ENCODE measurements around the gene HOXC5. TPM values are rescaled to one million over a fixed set of nuclear protein-coding genes. Genes with fewer than 3 reads are reported as not detected.
A peak's percentile ranks its signal among the peaks of the same experiment; 100 is the strongest.

The HOXC5 gene
- total RNA-seq, 1 donor from 2014 or later = 2.7 TPM

- Mint-ChIP-seq H3K36me3 (ENCODE audit: insufficient read depth) (no peaks in the 10 kb centered on the region), H3K4me1 (ENCODE audit: low read depth) (peaks cover 19% of the 10 kb centered on the region), H3K27me3 (peaks cover 84% of the 10 kb centered on the region), H3K27ac (peak overlapping the region; percentile 68), H3K4me3 (ENCODE audit: low read depth) (peak overlapping the region; percentile 14), H3K9me3 (ENCODE audit: low read depth) (no peaks in the 10 kb centered on the region)
- no peak for DNase-seq (ENCODE audit: low spot score, unreplicated experiment)
- no peak for TF ChIP-seq CTCF (IDR thresholded peaks at IDR 0.05; ENCODE audit: unreplicated experiment)
These were observed 3.1 kb upstream of the HOXC5 start for GRCh38 chr12:54029529-54030441.

- no peak for DNase-seq (ENCODE audit: low spot score, unreplicated experiment)
- no peak for TF ChIP-seq CTCF (IDR thresholded peaks at IDR 0.05; ENCODE audit: unreplicated experiment)
- no peaks in the 10 kb centered on the region for H3K9me3 Mint-ChIP-seq (ENCODE audit: low read depth)
- peaks cover 84% of the 10 kb centered on the region for H3K27me3 Mint-ChIP-seq
- peaks cover 22% of the 10 kb centered on the region for H3K4me1 Mint-ChIP-seq (ENCODE audit: low read depth)
- H3K27ac Mint-ChIP-seq = no peak overlapping the region
- no peaks in the 10 kb centered on the region for H3K36me3 Mint-ChIP-seq (ENCODE audit: insufficient read depth)
- H3K4me3 Mint-ChIP-seq (ENCODE audit: low read depth) = no peak overlapping the region
These were observed 2.4 kb upstream of the HOXC5 start for GRCh38 chr12:54030442-54030801.

- H3K27me3 Mint-ChIP-seq = peaks cover 84% of the 10 kb centered on the region
- H3K4me1 Mint-ChIP-seq (ENCODE audit: low read depth) = peaks cover 22% of the 10 kb centered on the region
- H3K4me3 Mint-ChIP-seq (ENCODE audit: low read depth) = peak overlapping the region; percentile 11
- no peaks in the 10 kb centered on the region for H3K9me3 Mint-ChIP-seq (ENCODE audit: low read depth)
- TF ChIP-seq CTCF (IDR thresholded peaks at IDR 0.05; ENCODE audit: unreplicated experiment) = peak; percentile 11
- H3K36me3 Mint-ChIP-seq (ENCODE audit: insufficient read depth) = no peaks in the 10 kb centered on the region
- H3K27ac Mint-ChIP-seq = peak overlapping the region; percentile 37
- no peak for DNase-seq (ENCODE audit: low spot score, unreplicated experiment)
These were observed 1.9 kb upstream of the HOXC5 start for GRCh38 chr12:54030889-54031471.

- TF ChIP-seq CTCF (IDR thresholded peaks at IDR 0.05; ENCODE audit: unreplicated experiment) = peak; percentile 3
- no peaks in the 10 kb centered on the region for H3K36me3 Mint-ChIP-seq (ENCODE audit: insufficient read depth)
- no peak for DNase-seq (ENCODE audit: low spot score, unreplicated experiment)
- no peaks in the 10 kb centered on the region for H3K9me3 Mint-ChIP-seq (ENCODE audit: low read depth)
- no peak overlapping the region for H3K27ac Mint-ChIP-seq
- no peak overlapping the region for H3K4me3 Mint-ChIP-seq (ENCODE audit: low read depth)
- H3K4me1 Mint-ChIP-seq (ENCODE audit: low read depth) = peaks cover 22% of the 10 kb centered on the region
- H3K27me3 Mint-ChIP-seq = peaks cover 84% of the 10 kb centered on the region
These were observed 1.4 kb upstream of the HOXC5 start for GRCh38 chr12:54031480-54031879.

GRCh38 chr12:54032086-54032619 is 697 bp upstream of the HOXC5 start:
- peaks cover 84% of the 10 kb centered on the region for H3K27me3 Mint-ChIP-seq
- DNase-seq (ENCODE audit: low spot score, unreplicated experiment) = no peak
- H3K27ac Mint-ChIP-seq = no peak overlapping the region
- H3K4me1 Mint-ChIP-seq (ENCODE audit: low read depth) = peaks cover 22% of the 10 kb centered on the region
- H3K4me3 Mint-ChIP-seq (ENCODE audit: low read depth) = no peak overlapping the region
- H3K9me3 Mint-ChIP-seq (ENCODE audit: low read depth) = no peaks in the 10 kb centered on the region
- TF ChIP-seq CTCF (IDR thresholded peaks at IDR 0.05; ENCODE audit: unreplicated experiment) = no peak
- no peaks in the 10 kb centered on the region for H3K36me3 Mint-ChIP-seq (ENCODE audit: insufficient read depth)
